BE2C (cell line): ENCODE results near the gene DNMBP.

Experiments
- DNase-seq: peaks from one replicate; pipeline ENCODE4 v3.0.0-alpha.2; 2020
- H3K27me3 ChIP-seq: fragments of 250-450 bp; sonication (Bioruptor Pico); 2 replicates; pipeline ENCODE4 v1.5.1; 2020; ENCODE audit warnings: mild to moderate bottlenecking
- H3K36me3 ChIP-seq: fragments of 250-450 bp; sonication (Bioruptor Pico); 2 replicates; pipeline ENCODE4 v1.5.1; 2020; ENCODE audit warnings: mild to moderate bottlenecking
- H3K4me1 ChIP-seq: fragments of 250-450 bp; sonication (Bioruptor Pico); 2 replicates; pipeline ENCODE4 v1.5.1; 2020
- H3K4me3 ChIP-seq: 2 replicates; pipeline ENCODE4 v1.5.1; 2011; ENCODE audit warnings: low read depth, low read length
- H3K9me3 ChIP-seq: fragments of 250-450 bp; sonication (Bioruptor Pico); 2 replicates; pipeline ENCODE4 v1.5.1; 2020
- TF ChIP-seq, protein P1 (sequence below): IDR thresholded peaks from 2 replicates; pipeline ENCODE4 v1.5.1; 2012; ENCODE audit warnings: mild to moderate bottlenecking, low read depth, low read length

DNMBP gene

DNA sequence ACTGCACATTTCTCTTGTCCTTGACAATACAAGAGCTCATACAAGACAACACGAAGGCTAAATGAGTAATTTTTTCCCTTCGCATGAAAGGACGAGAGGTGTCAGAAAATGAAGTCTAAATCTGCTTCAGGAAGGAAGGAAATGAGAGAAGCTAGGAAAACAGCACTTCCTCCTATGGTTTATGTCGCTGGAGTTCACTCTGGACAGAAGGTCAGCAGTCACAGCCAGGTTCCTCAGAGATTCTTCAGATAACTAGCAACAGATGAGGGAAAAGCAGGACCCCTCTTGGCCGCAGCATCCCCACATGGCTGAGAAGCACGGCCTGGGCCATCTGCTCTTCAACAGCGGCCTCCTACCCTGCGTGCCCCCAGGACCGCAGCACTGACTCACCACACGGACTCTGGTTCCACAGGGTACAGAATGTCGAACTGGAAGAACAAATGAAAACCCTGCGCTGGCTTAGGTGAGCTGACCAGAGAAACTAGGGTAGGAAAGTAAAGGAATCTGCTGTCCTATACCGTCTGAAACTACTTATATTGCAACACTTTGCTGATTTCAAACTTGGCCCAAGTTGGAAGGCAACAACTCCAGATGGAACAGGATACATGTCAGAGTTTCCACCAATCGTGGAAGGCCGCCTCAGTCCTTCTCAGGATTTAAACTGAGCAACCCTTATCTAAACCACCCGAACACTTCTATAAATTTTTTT lies 26.3 kb downstream of the DNMBP start:
- peak; percentile 52 for DNase-seq

DNA sequence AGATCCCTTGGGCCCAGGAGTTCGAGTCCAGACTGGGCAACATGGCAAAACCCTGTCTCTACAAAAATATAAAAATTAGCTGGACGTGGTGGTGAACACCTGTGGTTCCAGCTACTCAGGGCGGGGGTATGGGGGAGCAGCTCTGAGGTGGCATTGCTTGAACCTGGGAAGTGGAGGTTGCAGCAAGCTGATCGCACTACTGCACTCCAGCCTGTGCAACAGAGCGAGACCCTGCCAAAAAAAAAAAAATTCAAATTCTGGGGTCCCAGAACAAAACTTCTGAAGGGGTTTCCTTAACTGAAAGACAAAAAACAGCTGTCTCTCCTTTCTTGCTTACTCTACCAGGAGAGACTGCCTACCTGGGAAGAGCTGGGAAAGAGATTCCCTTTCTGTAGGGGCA lies 27.0 kb downstream of the DNMBP start:
- no peaks in the 10 kb centered on the region for H3K4me1 ChIP-seq

More for the DNA sequence above, 26.3 kb downstream of the DNMBP start:
- TF ChIP-seq, protein P1, sequence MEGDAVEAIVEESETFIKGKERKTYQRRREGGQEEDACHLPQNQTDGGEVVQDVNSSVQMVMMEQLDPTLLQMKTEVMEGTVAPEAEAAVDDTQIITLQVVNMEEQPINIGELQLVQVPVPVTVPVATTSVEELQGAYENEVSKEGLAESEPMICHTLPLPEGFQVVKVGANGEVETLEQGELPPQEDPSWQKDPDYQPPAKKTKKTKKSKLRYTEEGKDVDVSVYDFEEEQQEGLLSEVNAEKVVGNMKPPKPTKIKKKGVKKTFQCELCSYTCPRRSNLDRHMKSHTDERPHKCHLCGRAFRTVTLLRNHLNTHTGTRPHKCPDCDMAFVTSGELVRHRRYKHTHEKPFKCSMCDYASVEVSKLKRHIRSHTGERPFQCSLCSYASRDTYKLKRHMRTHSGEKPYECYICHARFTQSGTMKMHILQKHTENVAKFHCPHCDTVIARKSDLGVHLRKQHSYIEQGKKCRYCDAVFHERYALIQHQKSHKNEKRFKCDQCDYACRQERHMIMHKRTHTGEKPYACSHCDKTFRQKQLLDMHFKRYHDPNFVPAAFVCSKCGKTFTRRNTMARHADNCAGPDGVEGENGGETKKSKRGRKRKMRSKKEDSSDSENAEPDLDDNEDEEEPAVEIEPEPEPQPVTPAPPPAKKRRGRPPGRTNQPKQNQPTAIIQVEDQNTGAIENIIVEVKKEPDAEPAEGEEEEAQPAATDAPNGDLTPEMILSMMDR, result no peak
- Histone ChIP-seq H3K9me3 (no peaks in the 10 kb centered on the region), H3K36me3 (no peaks in the 10 kb centered on the region), H3K4me1 (no peaks in the 10 kb centered on the region), H3K4me3 (no peak overlapping the region), H3K27me3 (no peaks in the 10 kb centered on the region)

DNA sequence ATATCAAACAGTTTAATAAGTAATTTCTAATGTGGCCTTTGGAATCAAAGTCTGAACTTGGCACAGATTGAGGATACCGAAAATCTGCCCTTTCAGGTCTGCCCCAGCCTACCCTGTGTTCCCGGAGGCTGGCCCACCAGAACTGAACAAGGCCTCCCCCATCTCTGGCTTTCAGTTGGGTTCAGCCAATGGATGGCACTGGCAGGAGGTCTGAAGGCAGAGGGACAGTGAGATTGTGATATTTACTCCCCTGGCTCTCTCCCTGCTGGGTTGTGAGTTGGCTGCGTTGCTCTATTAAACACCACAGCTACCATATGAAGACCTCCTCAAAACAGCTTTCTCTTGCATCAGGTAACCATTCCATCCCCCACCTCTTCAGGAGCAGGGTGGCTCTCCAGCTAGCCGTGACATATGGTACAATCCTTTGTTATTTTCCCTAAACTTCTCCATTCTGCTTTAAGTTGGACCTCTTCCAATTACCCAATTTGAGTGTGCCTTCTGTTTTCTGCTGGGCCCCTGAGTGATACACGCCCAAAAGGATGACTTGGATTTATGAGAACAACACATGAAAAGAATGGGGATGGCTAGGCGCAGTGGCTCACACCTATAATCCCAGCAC lies 28.1 kb downstream of the DNMBP start:
- no peak overlapping the region for H3K4me3 ChIP-seq
- no peak for DNase-seq
- no peaks in the 10 kb centered on the region for H3K27me3 ChIP-seq
- TF ChIP-seq, protein P1, result no peak
- H3K36me3 ChIP-seq, result no peaks in the 10 kb centered on the region
- H3K4me1 ChIP-seq, result no peaks in the 10 kb centered on the region
- no peaks in the 10 kb centered on the region for H3K9me3 ChIP-seq

More for the DNA sequence above, 27.0 kb downstream of the DNMBP start:
- no peak for DNase-seq
- Histone ChIP-seq H3K4me3 (no peak overlapping the region), H3K36me3 (no peaks in the 10 kb centered on the region), H3K27me3 (no peaks in the 10 kb centered on the region), H3K9me3 (no peaks in the 10 kb centered on the region)
- TF ChIP-seq, protein P1, result no peak

DNA sequence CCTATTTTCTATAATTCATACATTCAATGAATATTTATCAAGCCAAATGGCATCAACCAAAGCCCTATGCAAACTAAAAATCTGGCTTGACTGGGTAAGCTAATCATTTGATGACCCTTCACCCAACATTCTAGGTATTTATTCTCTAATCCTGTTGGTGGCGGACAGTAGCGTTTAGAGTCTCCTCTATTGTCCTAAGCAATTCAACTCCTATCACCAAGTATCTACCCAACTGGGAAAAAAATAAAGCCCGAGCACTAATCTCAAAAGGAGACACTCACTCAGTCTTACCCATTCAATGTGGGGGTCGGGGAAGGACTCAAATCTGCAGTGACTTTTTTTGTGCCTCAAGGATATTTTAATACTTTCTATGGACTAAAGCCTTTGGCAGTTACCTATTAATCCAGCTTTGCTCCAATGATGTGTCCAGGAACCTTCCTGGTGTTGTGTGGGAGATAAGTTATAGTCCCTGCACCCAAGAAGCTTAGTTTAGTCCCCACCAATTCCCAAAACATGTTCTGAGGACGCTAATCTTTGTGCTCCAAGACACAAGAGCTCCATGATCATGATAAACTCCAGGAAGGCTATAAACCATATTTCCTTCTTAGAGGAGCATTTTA lies 30.6 kb downstream of the DNMBP start:
- no peaks in the 10 kb centered on the region for H3K9me3 ChIP-seq
- TF ChIP-seq, protein P1, result no peak
- no peaks in the 10 kb centered on the region for H3K4me1 ChIP-seq
- no peak for DNase-seq
- no peaks in the 10 kb centered on the region for H3K36me3 ChIP-seq
- no peaks in the 10 kb centered on the region for H3K27me3 ChIP-seq
- H3K4me3 ChIP-seq, result no peak overlapping the region

DNA sequence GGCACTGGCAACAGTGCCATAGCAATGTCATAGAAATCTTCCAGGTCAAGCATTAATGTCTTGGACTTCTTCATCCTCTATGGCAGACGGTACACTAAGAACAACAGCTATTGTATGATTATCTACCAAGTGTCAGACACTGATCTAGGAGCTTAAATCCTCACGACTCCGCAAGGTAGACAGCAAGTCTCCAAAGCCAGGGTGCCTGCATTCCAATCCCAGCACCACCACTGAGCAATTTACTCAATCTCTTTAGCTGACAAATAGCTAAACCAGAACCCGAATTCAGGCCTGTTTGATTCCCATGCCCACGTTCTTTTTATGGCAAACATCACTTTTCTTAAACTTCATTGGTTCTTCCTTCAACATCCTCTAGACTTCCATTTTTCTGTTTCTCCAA lies 31.8 kb downstream of the DNMBP start:
- H3K27me3 ChIP-seq, result no peaks in the 10 kb centered on the region
- H3K9me3 ChIP-seq, result no peaks in the 10 kb centered on the region
- no peaks in the 10 kb centered on the region for H3K36me3 ChIP-seq
- TF ChIP-seq, protein P1, result no peak
- DNase-seq, result no peak
- no peaks in the 10 kb centered on the region for H3K4me1 ChIP-seq
- H3K4me3 ChIP-seq, result no peak overlapping the region
